A673 (cell line): ENCODE measurements around the gene DENND1A.

Experiments used
- CTCF ChIP-seq: fragments of 300-800, 200-600 bp; sonication (generic); conservative IDR thresholded peaks from 2 replicates; pipeline ENCODE4 v1.5.1; 2017; ENCODE audit warnings: low read depth, mild to moderate bottlenecking, antibody characterized with exemption, low read length, moderate library complexity, mixed read lengths
- EZH2 ChIP-seq: fragments of 200-600 bp; sonication (generic); IDR thresholded peaks from 2 replicates; pipeline ENCODE4 v1.6.1; 2017; ENCODE audit warnings: borderline replicate concordance, low read depth, mild to moderate bottlenecking, mixed read lengths, antibody characterized with exemption, low read length; ENCODE audit not compliant: poor library complexity, severe bottlenecking

DNA sequence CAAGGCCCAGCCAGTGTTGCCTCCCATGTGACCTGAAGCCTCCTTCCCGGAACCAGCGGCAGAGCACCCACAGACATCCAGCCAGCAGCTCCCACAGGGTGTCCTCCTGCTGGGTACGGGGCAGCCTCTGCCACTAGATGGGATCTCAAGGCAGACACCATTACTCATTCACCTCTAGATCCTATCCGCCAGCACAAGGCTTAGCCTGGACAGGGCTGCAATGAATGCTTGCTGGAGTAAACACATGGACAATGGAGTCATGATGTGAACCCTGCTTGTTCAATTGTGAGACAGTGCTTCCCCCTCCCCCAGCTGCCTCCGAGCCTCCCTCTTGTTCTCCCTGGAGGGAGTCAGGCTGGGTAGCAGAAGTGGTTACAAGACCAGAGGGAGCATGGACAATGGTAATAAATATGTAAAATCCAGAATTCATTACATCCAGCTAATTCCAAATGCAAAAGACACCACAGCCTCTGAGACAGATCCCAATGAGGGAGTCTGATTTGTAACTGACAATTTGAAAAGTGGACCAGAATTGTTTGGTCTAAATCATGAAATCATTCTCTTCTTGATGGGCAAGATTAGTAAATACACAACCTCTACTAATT is 441.9 kb downstream of the DENND1A start:
- no peak for TF ChIP-seq CTCF
- no peak for TF ChIP-seq EZH2
